HEK293 (cell line): Measurements from ENCODE around the gene KBTBD4.

Experiments used
- CTCF ChIA-PET: fragments of 350-600 bp; formaldehyde crosslinking; extraction: SDS; loops from one replicate; lab custom pipeline; 2021; ENCODE audit warnings: antibody characterized with exemption; lab: Yijun Ruan, JAX
- POLR2A ChIA-PET: fragments of 300-600 bp; formaldehyde crosslinking; extraction: SDS; loops from one replicate; lab custom pipeline; 2020; ENCODE audit warnings: antibody characterized with exemption, inconsistent platforms; lab: Yijun Ruan, JAX
- H3K27ac ChIP-seq: fragments of 200-500 bp; sonication (Bioruptor generic); 2 replicates; pipeline ENCODE4 v1.5.1; 2014; ENCODE audit warnings: low read depth, low read length, control low read depth, inconsistent platforms; ENCODE audit errors: extremely low read depth
- H3K36me3 ChIP-seq, 2 experiments: fragments of 200-500 bp in 1 of 2; sonication (Bioruptor generic) in 1 of 2; 1 replicate in 1 of 2; 2 replicates in 1 of 2; pipeline ENCODE4 v1.5.1; 2014 to 2017; ENCODE audit warnings: inconsistent platforms in 2 of 2, low read length in 2 of 2; ENCODE audit not compliant: control insufficient read depth in 2 of 2, insufficient read depth in 1 of 2
- H3K4me1 ChIP-seq: fragments of 200-500 bp; sonication (Bioruptor generic); 2 replicates; pipeline ENCODE4 v1.5.1; 2014; ENCODE audit warnings: mild to moderate bottlenecking, low read length, inconsistent platforms; ENCODE audit not compliant: control insufficient read depth, insufficient read depth
- H3K4me3 ChIP-seq: 2 replicates; pipeline ENCODE4 v1.5.1; 2011; ENCODE audit warnings: low read depth, mild to moderate bottlenecking, control low read depth, low read length, moderate library complexity
- H3K9me3 ChIP-seq: fragments of 200-500 bp; sonication (Bioruptor generic); 2 replicates; pipeline ENCODE4 v1.5.1; 2014; ENCODE audit warnings: low read depth, low read length, inconsistent platforms; ENCODE audit not compliant: control insufficient read depth, insufficient read depth
- FEZF1 ChIP-seq: fragments of 450-650 bp; formaldehyde crosslinking; IDR thresholded peaks from 2 replicates; pipeline ENCODE4 v1.5.1; 2016; ENCODE audit warnings: missing biosample characterization, missing genetic modification characterization
- GLI4 ChIP-seq: fragments of 450-650 bp; formaldehyde crosslinking; IDR thresholded peaks from 2 replicates; pipeline ENCODE4 v1.5.1; 2016; ENCODE audit warnings: missing biosample characterization, missing genetic modification characterization
- GLIS1 ChIP-seq: fragments of 450-650 bp; formaldehyde crosslinking; IDR thresholded peaks from 2 replicates; pipeline ENCODE4 v1.5.1; 2016; ENCODE audit warnings: missing biosample characterization, missing genetic modification characterization
- IKZF3 ChIP-seq: fragments of 450-650 bp; IDR thresholded peaks from 2 replicates; pipeline ENCODE4 v1.5.0; 2018; ENCODE audit warnings: missing biosample characterization, mild to moderate bottlenecking, missing genetic modification characterization, moderate library complexity
- MZF1 ChIP-seq: fragments of 450-650 bp; formaldehyde crosslinking; IDR thresholded peaks from 2 replicates; pipeline ENCODE4 v1.5.1; 2017; ENCODE audit warnings: missing biosample characterization, missing genetic modification characterization, borderline replicate concordance
- PRDM10 ChIP-seq: fragments of 450-650 bp; formaldehyde crosslinking; IDR thresholded peaks from 2 replicates; pipeline ENCODE4 v1.5.1; 2016; ENCODE audit warnings: missing biosample characterization, missing genetic modification characterization
- REPIN1 ChIP-seq: fragments of 450-650 bp; formaldehyde crosslinking; IDR thresholded peaks from 2 replicates; pipeline ENCODE4 v1.5.1; 2017; ENCODE audit warnings: missing biosample characterization, missing genetic modification characterization, low read depth
- WT1 ChIP-seq: fragments of 450-650 bp; formaldehyde crosslinking; IDR thresholded peaks from 2 replicates; pipeline ENCODE4 v1.5.1; 2016; ENCODE audit warnings: missing biosample characterization, missing genetic modification characterization
- ZBTB17 ChIP-seq: fragments of 450-650 bp; formaldehyde crosslinking; IDR thresholded peaks from 2 replicates; pipeline ENCODE4 v1.5.1; 2016; ENCODE audit warnings: missing biosample characterization, missing genetic modification characterization
- ZBTB20 ChIP-seq: fragments of 450-650 bp; formaldehyde crosslinking; IDR thresholded peaks from 2 replicates; pipeline ENCODE4 v1.5.1; 2016; ENCODE audit warnings: missing biosample characterization, missing genetic modification characterization
- ZBTB48 ChIP-seq: fragments of 450-650 bp; formaldehyde crosslinking; IDR thresholded peaks from 2 replicates; pipeline ENCODE4 v1.5.1; 2016; ENCODE audit warnings: missing biosample characterization, missing genetic modification characterization
- ZBTB7A ChIP-seq: fragments of 450-650 bp; formaldehyde crosslinking; IDR thresholded peaks from 2 replicates; pipeline ENCODE4 v1.5.1; 2016; ENCODE audit warnings: low read depth, missing biosample characterization, missing genetic modification characterization
- ZFP69B ChIP-seq: fragments of 450-650 bp; formaldehyde crosslinking; IDR thresholded peaks from 2 replicates; pipeline ENCODE4 v1.5.1; 2016; ENCODE audit warnings: missing biosample characterization, missing genetic modification characterization
- ZNF121 ChIP-seq: fragments of 450-650 bp; formaldehyde crosslinking; IDR thresholded peaks from 2 replicates; pipeline ENCODE4 v1.5.1; 2016; ENCODE audit warnings: missing biosample characterization, missing genetic modification characterization
- ZNF140 ChIP-seq: fragments of 450-650 bp; formaldehyde crosslinking; IDR thresholded peaks from 2 replicates; pipeline ENCODE4 v1.5.1; 2016; ENCODE audit warnings: missing biosample characterization, missing genetic modification characterization
- ZNF155 ChIP-seq: fragments of 450-650 bp; formaldehyde crosslinking; IDR thresholded peaks from 2 replicates; pipeline ENCODE4 v1.5.1; 2016; ENCODE audit warnings: missing biosample characterization, missing genetic modification characterization
- ZNF24 ChIP-seq: fragments of 450-650 bp; formaldehyde crosslinking; IDR thresholded peaks from 2 replicates; pipeline ENCODE4 v1.5.1; 2016; ENCODE audit warnings: missing biosample characterization, missing genetic modification characterization
- ZNF266 ChIP-seq: fragments of 450-650 bp; formaldehyde crosslinking; IDR thresholded peaks from 2 replicates; pipeline ENCODE4 v1.5.1; 2016; ENCODE audit warnings: missing biosample characterization, missing genetic modification characterization, low read depth
- ZNF324 ChIP-seq: fragments of 450-650 bp; formaldehyde crosslinking; IDR thresholded peaks from 2 replicates; pipeline ENCODE4 v1.5.1; 2016; ENCODE audit warnings: missing biosample characterization, missing genetic modification characterization
- ZNF37A ChIP-seq: fragments of 450-650 bp; IDR thresholded peaks from 2 replicates; pipeline ENCODE4 v1.5.1; 2018; ENCODE audit warnings: missing biosample characterization, missing genetic modification characterization
- ZNF514 ChIP-seq: fragments of 450-650 bp; formaldehyde crosslinking; IDR thresholded peaks from 2 replicates; pipeline ENCODE4 v1.5.1; 2016; ENCODE audit warnings: missing biosample characterization, missing genetic modification characterization
- ZNF530 ChIP-seq: fragments of 450-650 bp; formaldehyde crosslinking; IDR thresholded peaks from 2 replicates; pipeline ENCODE4 v1.5.1; 2016; ENCODE audit warnings: low read depth, missing biosample characterization, missing genetic modification characterization
- ZNF560 ChIP-seq: fragments of 450-650 bp; formaldehyde crosslinking; IDR thresholded peaks from 2 replicates; pipeline ENCODE4 v1.5.1; 2017; ENCODE audit warnings: missing biosample characterization, missing genetic modification characterization, borderline replicate concordance
- ZNF561 ChIP-seq: fragments of 450-650 bp; IDR thresholded peaks from 2 replicates; pipeline ENCODE4 v1.5.1; 2018; ENCODE audit warnings: missing biosample characterization, missing genetic modification characterization, borderline replicate concordance
- ZNF571 ChIP-seq: fragments of 450-650 bp; formaldehyde crosslinking; IDR thresholded peaks from 2 replicates; pipeline ENCODE4 v1.5.0; 2017; ENCODE audit warnings: missing biosample characterization, missing genetic modification characterization
- ZNF600 ChIP-seq: fragments of 450-650 bp; formaldehyde crosslinking; IDR thresholded peaks from 2 replicates; pipeline ENCODE4 v1.5.1; 2016; ENCODE audit warnings: missing biosample characterization, missing genetic modification characterization
- ZNF76 ChIP-seq: fragments of 450-650 bp; formaldehyde crosslinking; IDR thresholded peaks from 2 replicates; pipeline ENCODE4; 2016; ENCODE audit warnings: low read depth, missing biosample characterization, missing genetic modification characterization, borderline replicate concordance
- ZNF776 ChIP-seq: fragments of 450-650 bp; formaldehyde crosslinking; IDR thresholded peaks from 2 replicates; pipeline ENCODE4 v1.5.0; 2017; ENCODE audit warnings: missing biosample characterization, missing genetic modification characterization, borderline replicate concordance
- ZNF785 ChIP-seq: fragments of 450-650 bp; formaldehyde crosslinking; IDR thresholded peaks from 2 replicates; pipeline ENCODE4 v1.5.1; 2016; ENCODE audit warnings: missing biosample characterization, missing genetic modification characterization
- ZNF830 ChIP-seq: fragments of 450-650 bp; IDR thresholded peaks from 2 replicates; pipeline ENCODE4 v1.5.0; 2018; ENCODE audit warnings: missing biosample characterization, missing genetic modification characterization, low read depth, mild to moderate bottlenecking, moderate library complexity
- TF ChIP-seq, protein P1 (sequence below): fragments of 450-650 bp; formaldehyde crosslinking; IDR thresholded peaks from 2 replicates; pipeline ENCODE4 v1.5.1; 2016; ENCODE audit warnings: missing biosample characterization, missing genetic modification characterization, low read depth
- TF ChIP-seq, protein P2 (sequence below): fragments of 450-650 bp; IDR thresholded peaks from 2 replicates; pipeline ENCODE4 v1.5.1; 2018; ENCODE audit warnings: missing biosample characterization, mild to moderate bottlenecking, missing genetic modification characterization

KBTBD4 gene

GRCh38 chr11:47573321-47573720 lies 5.4 kb downstream of the KBTBD4 start:
- POLR2A ChIA-PET, result interaction anchor here (0.6 to 1.4 kb wide), 3 partner anchors 41 to 1729 kb away, joined by 3 to 4 read pairs (median 4); no protein-coding TSS in a partner anchor
- H3K27ac ChIP-seq, result peak overlapping the region; percentile 53
- H3K4me3 ChIP-seq, result no peak overlapping the region
- CTCF ChIA-PET, result interaction anchor here (0.6 to 1.4 kb wide), 3 partner anchors 9 to 442 kb away, joined by 3 to 4 read pairs (median 3); no protein-coding TSS in a partner anchor
- no peak for TF ChIP-seq ZNF571
- no peak for TF ChIP-seq ZBTB7A (tag by site-specific recombination)
- no peak for TF ChIP-seq ZFP69B (tag by site-specific recombination)
- TF ChIP-seq ZNF776 (tag by site-specific recombination), result no peak
- TF ChIP-seq ZNF514, result no peak
- no peak for TF ChIP-seq GLI4 (tag by site-specific recombination)
- TF ChIP-seq ZNF266 (tag by site-specific recombination), result no peak
- TF ChIP-seq, protein P1, sequence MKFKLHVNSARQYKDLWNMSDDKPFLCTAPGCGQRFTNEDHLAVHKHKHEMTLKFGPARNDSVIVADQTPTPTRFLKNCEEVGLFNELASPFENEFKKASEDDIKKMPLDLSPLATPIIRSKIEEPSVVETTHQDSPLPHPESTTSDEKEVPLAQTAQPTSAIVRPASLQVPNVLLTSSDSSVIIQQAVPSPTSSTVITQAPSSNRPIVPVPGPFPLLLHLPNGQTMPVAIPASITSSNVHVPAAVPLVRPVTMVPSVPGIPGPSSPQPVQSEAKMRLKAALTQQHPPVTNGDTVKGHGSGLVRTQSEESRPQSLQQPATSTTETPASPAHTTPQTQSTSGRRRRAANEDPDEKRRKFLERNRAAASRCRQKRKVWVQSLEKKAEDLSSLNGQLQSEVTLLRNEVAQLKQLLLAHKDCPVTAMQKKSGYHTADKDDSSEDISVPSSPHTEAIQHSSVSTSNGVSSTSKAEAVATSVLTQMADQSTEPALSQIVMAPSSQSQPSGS, result no peak
- no peak for TF ChIP-seq ZNF37A (tag by site-specific recombination)
- no peak for TF ChIP-seq ZNF530
- TF ChIP-seq ZNF560 (tag by site-specific recombination), result no peak
- TF ChIP-seq, protein P2, sequence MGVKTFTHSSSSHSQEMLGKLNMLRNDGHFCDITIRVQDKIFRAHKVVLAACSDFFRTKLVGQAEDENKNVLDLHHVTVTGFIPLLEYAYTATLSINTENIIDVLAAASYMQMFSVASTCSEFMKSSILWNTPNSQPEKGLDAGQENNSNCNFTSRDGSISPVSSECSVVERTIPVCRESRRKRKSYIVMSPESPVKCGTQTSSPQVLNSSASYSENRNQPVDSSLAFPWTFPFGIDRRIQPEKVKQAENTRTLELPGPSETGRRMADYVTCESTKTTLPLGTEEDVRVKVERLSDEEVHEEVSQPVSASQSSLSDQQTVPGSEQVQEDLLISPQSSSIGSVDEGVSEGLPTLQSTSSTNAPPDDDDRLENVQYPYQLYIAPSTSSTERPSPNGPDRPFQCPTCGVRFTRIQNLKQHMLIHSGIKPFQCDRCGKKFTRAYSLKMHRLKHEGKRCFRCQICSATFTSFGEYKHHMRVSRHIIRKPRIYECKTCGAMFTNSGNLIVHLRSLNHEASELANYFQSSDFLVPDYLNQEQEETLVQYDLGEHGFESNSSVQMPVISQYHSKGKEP (tag by site-specific recombination), result no peak
- no peak for TF ChIP-seq ZNF76
- no peak for TF ChIP-seq IKZF3 (tag by site-specific recombination)
- no peak for TF ChIP-seq ZNF155 (tag by site-specific recombination)
- TF ChIP-seq REPIN1 (tag by site-specific recombination), result no peak
- TF ChIP-seq ZNF785 (tag by site-specific recombination), result no peak
- no peak for TF ChIP-seq ZNF140
- TF ChIP-seq ZNF830, result no peak
- H3K36me3 ChIP-seq, result peaks cover 8 to 86% of the 10 kb centered on the region in 2 experiments
- H3K4me1 ChIP-seq, result peaks cover 14% of the 10 kb centered on the region
- no peaks in the 10 kb centered on the region for H3K9me3 ChIP-seq

GRCh38 chr11:47572715-47573255 lies 6.0 kb downstream of the KBTBD4 start:
- Histone ChIP-seq H3K27ac (peak overlapping the region; percentile 53), H3K4me1 (peaks cover 14% of the 10 kb centered on the region), H3K4me3 (no peak overlapping the region), H3K9me3 (no peaks in the 10 kb centered on the region), H3K36me3 (peaks cover 10 to 88% of the 10 kb centered on the region in 2 experiments)
- POLR2A ChIA-PET, result interaction anchor here (1.4 kb wide), 1 partner anchor 41 kb away, joined by 4 read pairs; no protein-coding TSS in a partner anchor
- CTCF ChIA-PET, result interaction anchor here (0.7 to 0.8 kb wide), 2 partner anchors 19 to 442 kb away, joined by 3 read pairs; no protein-coding TSS in a partner anchor
- TF ChIP-seq ZBTB48 (peak; percentile 93), ZNF24 (tag by site-specific recombination) (0 out of 2 replicates have a peak, but pooled peaks have one; percentile 23), ZNF600 (tag by site-specific recombination) (peak; percentile 72), ZNF324 (tag by site-specific recombination) (0 out of 2 replicates have a peak, but pooled peaks have one; percentile 32), MZF1 (tag by site-specific recombination) (peak; percentile 93), ZBTB17 (peak; percentile 88), WT1 (tag by site-specific recombination) (peak; percentile 96), ZBTB20 (peak; percentile 27; the same call in 1 of the 2 replicates), PRDM10 (tag by site-specific recombination) (peak; percentile 94), ZNF561 (peak; percentile 61; the same call in 1 of the 2 replicates), GLIS1 (tag by site-specific recombination) (0 out of 2 replicates have a peak, but pooled peaks have one; percentile 11), FEZF1 (peak; percentile 95), ZFP69B (tag by site-specific recombination) (peak; percentile 82; the same call in 1 of the 2 replicates), ZNF121 (tag by site-specific recombination) (0 out of 2 replicates have a peak, but pooled peaks have one; percentile 26)
